Parathyroid adenoma (tissue), 2 donors: ENCODE results near the gene LRRIQ3.

Experiments used
- H2AFZ ChIP-seq: fragments of 300-600 bp; sonication (generic); one replicate; pipeline ENCODE4 v1.7.0; 2017; ENCODE audit warnings: antibody characterized with exemption, mild to moderate bottlenecking
- H3K27ac ChIP-seq: fragments of 300-600 bp; sonication (generic); one replicate; pipeline ENCODE4 v1.7.0; 2017
- H3K27me3 ChIP-seq: fragments of 300-600 bp; sonication (generic); one replicate; pipeline ENCODE4 v1.7.0; 2017; ENCODE audit warnings: low read length; ENCODE audit not compliant: control insufficient read depth, insufficient read depth
- H3K36me3 ChIP-seq: fragments of 300-600 bp; sonication (generic); one replicate; pipeline ENCODE4 v1.7.0; 2017; ENCODE audit warnings: low read length; ENCODE audit not compliant: control insufficient read depth, insufficient read depth
- H3K4me1 ChIP-seq: fragments of 300-600 bp; sonication (generic); one replicate; pipeline ENCODE4 v1.7.0; 2017; ENCODE audit warnings: control low read depth
- H3K4me2 ChIP-seq: fragments of 300-600 bp; sonication (generic); one replicate; pipeline ENCODE4 v1.7.0; 2017; ENCODE audit warnings: low read length
- H3K4me3 ChIP-seq: fragments of 300-600 bp; sonication (generic); one replicate; pipeline ENCODE4 v1.7.0; 2017; ENCODE audit warnings: low read depth, low read length
- H3K79me2 ChIP-seq: fragments of 300-600 bp; sonication (generic); one replicate; pipeline ENCODE4 v1.7.0; 2017; ENCODE audit warnings: control low read depth
- H3K9ac ChIP-seq: fragments of 300-600 bp; sonication (generic); one replicate; pipeline ENCODE4 v1.7.0; 2017; ENCODE audit warnings: mild to moderate bottlenecking
- H3K9me3 ChIP-seq: fragments of 300-600 bp; sonication (generic); one replicate; pipeline ENCODE4 v1.7.0; 2017; ENCODE audit warnings: low read length; ENCODE audit not compliant: control insufficient read depth
- CTCF ChIP-seq: fragments of 300-600 bp; sonication (generic); IDR thresholded peaks from one replicate; pipeline ENCODE4 v1.7.0; 2017; ENCODE audit warnings: antibody characterized with exemption, mild to moderate bottlenecking
- donor health status: primary hyperparathyroidism.

The LRRIQ3 gene

GRCh38 chr1:74091371-74091770 lies 106.6 kb downstream of the LRRIQ3 start:
- H3K4me3 ChIP-seq: no peak overlapping the region
- H3K4me2 ChIP-seq: no peak overlapping the region
- no peak overlapping the region for H3K27ac ChIP-seq
- no peak for TF ChIP-seq CTCF
- H3K79me2 ChIP-seq: no peaks in the 10 kb centered on the region
- no peak overlapping the region for H3K9ac ChIP-seq
- H2AFZ ChIP-seq: no peak overlapping the region
- H3K9me3 ChIP-seq: no peaks in the 10 kb centered on the region
- H3K4me1 ChIP-seq: no peaks in the 10 kb centered on the region
- H3K27me3 ChIP-seq: no peaks in the 10 kb centered on the region
- no peaks in the 10 kb centered on the region for H3K36me3 ChIP-seq

- no peaks in the 10 kb centered on the region for H3K36me3 ChIP-seq
- H3K9me3 ChIP-seq: no peaks in the 10 kb centered on the region
- no peaks in the 10 kb centered on the region for H3K27me3 ChIP-seq
- no peak overlapping the region for H3K9ac ChIP-seq
- no peaks in the 10 kb centered on the region for H3K79me2 ChIP-seq
- H3K27ac ChIP-seq: no peak overlapping the region
- no peak overlapping the region for H2AFZ ChIP-seq
- no peak overlapping the region for H3K4me3 ChIP-seq
- no peaks in the 10 kb centered on the region for H3K4me1 ChIP-seq
- no peak for TF ChIP-seq CTCF
- H3K4me2 ChIP-seq: no peak overlapping the region
Measured at GRCh38 chr1:74083128-74083527, 114.8 kb downstream of the LRRIQ3 start.

- H3K27me3 ChIP-seq: no peaks in the 10 kb centered on the region
- no peak overlapping the region for H3K9ac ChIP-seq
- H3K79me2 ChIP-seq: no peaks in the 10 kb centered on the region
- no peaks in the 10 kb centered on the region for H3K4me1 ChIP-seq
- no peaks in the 10 kb centered on the region for H3K9me3 ChIP-seq
- H3K27ac ChIP-seq: no peak overlapping the region
- no peaks in the 10 kb centered on the region for H3K36me3 ChIP-seq
- no peak overlapping the region for H3K4me3 ChIP-seq
- H3K4me2 ChIP-seq: no peak overlapping the region
- no peak for TF ChIP-seq CTCF
- no peak overlapping the region for H2AFZ ChIP-seq
Measured at GRCh38 chr1:74065081-74065480, 132.9 kb downstream of the LRRIQ3 start.

- no peaks in the 10 kb centered on the region for H3K9me3 ChIP-seq
- no peak for TF ChIP-seq CTCF
- H3K4me1 ChIP-seq: no peaks in the 10 kb centered on the region
- H3K4me2 ChIP-seq: no peak overlapping the region
- H3K9ac ChIP-seq: no peak overlapping the region
- H3K27me3 ChIP-seq: no peaks in the 10 kb centered on the region
- no peak overlapping the region for H2AFZ ChIP-seq
- no peak overlapping the region for H3K27ac ChIP-seq
- no peak overlapping the region for H3K4me3 ChIP-seq
- H3K36me3 ChIP-seq: no peaks in the 10 kb centered on the region
- no peaks in the 10 kb centered on the region for H3K79me2 ChIP-seq
Measured at GRCh38 chr1:74057719-74058118, 140.3 kb downstream of the LRRIQ3 start.

- no peak for TF ChIP-seq CTCF
Measured at GRCh38 chr1:74053407-74053806, 144.6 kb downstream of the LRRIQ3 start.

More at GRCh38 chr1:74053407-74053806, 144.6 kb downstream of the LRRIQ3 start:
- Histone ChIP-seq H3K36me3 (no peaks in the 10 kb centered on the region), H3K4me3 (no peak overlapping the region), H3K27me3 (no peaks in the 10 kb centered on the region), H3K4me1 (no peaks in the 10 kb centered on the region), H3K79me2 (no peaks in the 10 kb centered on the region), H2AFZ (no peak overlapping the region), H3K9me3 (no peaks in the 10 kb centered on the region), H3K27ac (no peak overlapping the region), H3K9ac (no peak overlapping the region), H3K4me2 (no peak overlapping the region)
